Lower leg skin (tissue), 4 donors: ENCODE results near the gene PPP1R14D. TPM values are rescaled to one million over a fixed set of nuclear protein-coding genes. Genes with fewer than 3 reads are reported as not detected.

Experiments
- DNase-seq, 2 donors: peaks; one replicate each; pipeline ENCODE4 v3.0.0-alpha.2; 2019; ENCODE audit warnings: low spot score in 2 of 2
- H3K4me3 ChIP-seq: fragments of 200-600 bp; sonication (generic); 2 replicates; pipeline ENCODE4 v1.5.1; 2017; ENCODE audit warnings: mild to moderate bottlenecking, low read depth; ENCODE audit not compliant: poor library complexity, severe bottlenecking
- POLR2A ChIP-seq, 2 donors: fragments of 450-650 bp; IDR thresholded peaks; one replicate each; pipeline ENCODE4 v1.6.1; 2016 to 2017; ENCODE audit warnings: antibody characterized with exemption in 2 of 2, mild to moderate bottlenecking in 1 of 2, moderate library complexity in 1 of 2
- WGBS, 2 donors: methylation state at CpG; one replicate each; pipeline ENCODE4 v1.1.5; 2018; 5-methylcytosine and 5-hydroxymethylcytosine counted together
- intact Hi-C: fragments of 100-400 bp; cut with DNase I; formaldehyde crosslinking; loops from one replicate; pipeline ENCODE4 v1.15.0; 2023; ENCODE audit warnings: low total_unique reads
- total RNA-seq, 4 donors: library from RNA; depleted of rRNA; stranded (reverse); fragments of >200 nt; gene quantifications; one replicate each; pipeline ENCODE4 v1.1.0, GENCODE V29; 2016
- TF ChIP-seq, protein P1 (sequence below), 3 donors: fragments of 450-650 bp; IDR thresholded peaks; one replicate each; pipeline ENCODE4 v1.5.1; 2016; ENCODE audit warnings: antibody characterized with exemption in 3 of 3, mild to moderate bottlenecking in 3 of 3, moderate library complexity in 2 of 3

The PPP1R14D gene
- total RNA-seq, 4 donors from 2014 or later = 0.65 to 4.8 (median 2.4) TPM; not detected in 1

GRCh38 chr15:40766194-40766815 lies 62.2 kb downstream of the PPP1R14D start:
- DNase-seq = peak in 1 of 2 donors; percentile 82
- 50 to 54% methylated on average over 5 to 7 of the region's 7 CpGs for WGBS, 2 donors
- no peak overlapping the region for H3K4me3 ChIP-seq
- TF ChIP-seq, protein P1, sequence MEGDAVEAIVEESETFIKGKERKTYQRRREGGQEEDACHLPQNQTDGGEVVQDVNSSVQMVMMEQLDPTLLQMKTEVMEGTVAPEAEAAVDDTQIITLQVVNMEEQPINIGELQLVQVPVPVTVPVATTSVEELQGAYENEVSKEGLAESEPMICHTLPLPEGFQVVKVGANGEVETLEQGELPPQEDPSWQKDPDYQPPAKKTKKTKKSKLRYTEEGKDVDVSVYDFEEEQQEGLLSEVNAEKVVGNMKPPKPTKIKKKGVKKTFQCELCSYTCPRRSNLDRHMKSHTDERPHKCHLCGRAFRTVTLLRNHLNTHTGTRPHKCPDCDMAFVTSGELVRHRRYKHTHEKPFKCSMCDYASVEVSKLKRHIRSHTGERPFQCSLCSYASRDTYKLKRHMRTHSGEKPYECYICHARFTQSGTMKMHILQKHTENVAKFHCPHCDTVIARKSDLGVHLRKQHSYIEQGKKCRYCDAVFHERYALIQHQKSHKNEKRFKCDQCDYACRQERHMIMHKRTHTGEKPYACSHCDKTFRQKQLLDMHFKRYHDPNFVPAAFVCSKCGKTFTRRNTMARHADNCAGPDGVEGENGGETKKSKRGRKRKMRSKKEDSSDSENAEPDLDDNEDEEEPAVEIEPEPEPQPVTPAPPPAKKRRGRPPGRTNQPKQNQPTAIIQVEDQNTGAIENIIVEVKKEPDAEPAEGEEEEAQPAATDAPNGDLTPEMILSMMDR (IDR thresholded peaks at IDR 0.05) = no peak
- no peak for TF ChIP-seq POLR2A (IDR thresholded peaks at IDR 0.05)
- intact Hi-C loops = no loop called here

Other genes starting within 250 kb of the PPP1R14D start
- gene KNL1, start 234.5 kb downstream of the PPP1R14D start, total RNA-seq = 1 to 10 TPM in 2 of 4 donors, under 1 TPM in 2; 0.69 to 2.7 (median 1.3) TPM
- gene RAD51, start 133.5 kb downstream of the PPP1R14D start, total RNA-seq = 1 to 10 TPM in 1 of 4 donors, under 1 TPM in 3; 0.46 to 1.4 (median 0.68) TPM
- gene RMDN3, start 73.5 kb downstream of the PPP1R14D start, total RNA-seq = 10 to 100 TPM; 19.1 to 40.2 (median 32.3) TPM
- gene GCHFR, start 64.6 kb downstream of the PPP1R14D start, total RNA-seq = 10 to 100 TPM; 59.8 to 97.7 (median 88.6) TPM
- gene C15orf62, start 58.7 kb downstream of the PPP1R14D start, total RNA-seq = 10 to 100 TPM; 31.2 to 58.4 (median 40.2) TPM
- 10 to 100 TPM; 30.9 to 65.7 (median 35.4) TPM for gene ZFYVE19, start 21.6 kb downstream of the PPP1R14D start, total RNA-seq
- gene DNAJC17, start 21.2 kb downstream of the PPP1R14D start, total RNA-seq = 10 to 100 TPM; 16.5 to 53.1 (median 29.3) TPM
- 100 to 1,000 TPM; 428 to 515 (median 502) TPM for gene SPINT1, start 15.3 kb upstream of the PPP1R14D start, total RNA-seq
- gene RHOV, start 45.5 kb upstream of the PPP1R14D start, total RNA-seq = 100 to 1,000 TPM in 1 of 4 donors, 10 to 100 TPM in 3; 78.5 to 111 (median 95.9) TPM
- 10 to 100 TPM; 15.4 to 29.9 (median 25.7) TPM for gene VPS18, start 65.7 kb upstream of the PPP1R14D start, total RNA-seq
- gene DLL4, start 100.6 kb upstream of the PPP1R14D start, total RNA-seq = 1 to 10 TPM; 4.0 to 8.3 (median 5.1) TPM
- gene CHAC1, start 124.8 kb upstream of the PPP1R14D start, total RNA-seq = 10 to 100 TPM in 1 of 4 donors, 1 to 10 TPM in 1, under 1 TPM in 1, not detected in 1; 0.81 to 13.6 (median 4.4) TPM